Activated T-cell treated with anti-CD3 and anti-CD28 coated beads, Interleukin-2, amount 50 U/mL, for 4 hours (primary cell): Measurements from ENCODE around the gene ZNF439. TPM values are rescaled to one million over a fixed set of nuclear protein-coding genes. Genes with fewer than 3 reads are reported as not detected.
"Not testable (repeated sequence)": the region's sequence is repeated elsewhere in the genome, so short reads cannot be mapped to it uniquely, and the experiment has no call there.

ENCODE experiments used
- ATAC-seq, 2 donors: fragments of 200-7000 bp; cut with Tn5 transposase; one replicate each; pipeline ENCODE4 v1.10.0; 2021
- DNase-seq: peaks from one replicate; pipeline ENCODE4 v3.0.0-alpha.2; 2020
- H3K27me3 Mint-ChIP-seq: one replicate; pipeline ENCODE4 v1.8.0; 2021; ENCODE audit warnings: low read depth, mixed read lengths
- H3K36me3 Mint-ChIP-seq: one replicate; pipeline ENCODE4 v1.8.0; 2022; ENCODE audit warnings: mixed read lengths; ENCODE audit not compliant: insufficient read depth
- H3K4me1 Mint-ChIP-seq: one replicate; pipeline ENCODE4 v1.8.0; 2021; ENCODE audit warnings: low read depth, mixed read lengths
- H3K4me3 Mint-ChIP-seq: one replicate; pipeline ENCODE4 v1.8.0; 2021; ENCODE audit warnings: mild to moderate bottlenecking, moderate library complexity, mixed read lengths
- H3K9me3 Mint-ChIP-seq: one replicate; pipeline ENCODE4 v1.8.0; 2021; ENCODE audit warnings: mixed read lengths
- total RNA-seq, 3 donors: library from RNA; stranded (reverse); gene quantifications; one replicate each; pipeline ENCODE4 v1.2.1, GENCODE V29; 2021

Gene ZNF439
- total RNA-seq, 3 donors from 2014 or later = 1.9 to 3.3 (median 2.9) TPM

GRCh38 chr19:11887611-11888531, 39.3 kb downstream of the ZNF439 start, which contains the start of gene ZNF69:
ZNF69 (plus strand) TSS chr19:11887782; CDS start chr19:11887924, 142 bp downstream.
- no peaks in the 10 kb centered on the region for H3K36me3 Mint-ChIP-seq
- peaks cover 24% of the 10 kb centered on the region for H3K4me1 Mint-ChIP-seq
- peak; percentile 44 for DNase-seq
- H3K9me3 Mint-ChIP-seq = peaks cover 4% of the 10 kb centered on the region
- H3K27me3 Mint-ChIP-seq = no peaks in the 10 kb centered on the region
- peak; percentile 87 to 91 for ATAC-seq
- H3K4me3 Mint-ChIP-seq = peak within 1 kb of the TSS; percentile 86

GRCh38 chr19:11889901-11890300, 41.4 kb downstream of the ZNF439 start:
- not testable (repeated sequence) for H3K27me3 Mint-ChIP-seq, ATAC-seq

GRCh38 chr19:11890634-11891033, 42.1 kb downstream of the ZNF439 start:
- Mint-ChIP-seq H3K27me3 (no peaks in the 10 kb centered on the region), H3K36me3 (peaks cover 15% of the 10 kb centered on the region), H3K4me1 (peaks cover 24% of the 10 kb centered on the region), H3K4me3 (no peak overlapping the region), H3K9me3 (peaks cover 10% of the 10 kb centered on the region)
- DNase-seq (no peak), ATAC-seq (no peak)

More at GRCh38 chr19:11889901-11890300, 41.4 kb downstream of the ZNF439 start:
- H3K36me3 Mint-ChIP-seq, DNase-seq, H3K4me3 Mint-ChIP-seq, H3K9me3 Mint-ChIP-seq: not testable (repeated sequence)
- peaks cover 24% of the 10 kb centered on the region for H3K4me1 Mint-ChIP-seq

- DNase-seq (no peak), ATAC-seq (no peak)
- peaks cover 20% of the 10 kb centered on the region for H3K36me3 Mint-ChIP-seq
- no peaks in the 10 kb centered on the region for H3K4me1 Mint-ChIP-seq
- peaks cover 15% of the 10 kb centered on the region for H3K9me3 Mint-ChIP-seq
- no peaks in the 10 kb centered on the region for H3K27me3 Mint-ChIP-seq
- no peak overlapping the region for H3K4me3 Mint-ChIP-seq
Measured at GRCh38 chr19:11894851-11895250, 46.3 kb downstream of the ZNF439 start.

- no peaks in the 10 kb centered on the region for H3K27me3 Mint-ChIP-seq
- H3K4me1 Mint-ChIP-seq = no peaks in the 10 kb centered on the region
- ATAC-seq (no peak), DNase-seq (no peak)
- no peak overlapping the region for H3K4me3 Mint-ChIP-seq
- peaks cover 39% of the 10 kb centered on the region for H3K9me3 Mint-ChIP-seq
- H3K36me3 Mint-ChIP-seq = peaks cover 31% of the 10 kb centered on the region
Measured at GRCh38 chr19:11902228-11902627, 53.7 kb downstream of the ZNF439 start.

- DNase-seq (no peak), ATAC-seq (no peak)
- Mint-ChIP-seq H3K9me3 (peaks cover 37% of the 10 kb centered on the region), H3K4me1 (no peaks in the 10 kb centered on the region), H3K27me3 (no peaks in the 10 kb centered on the region), H3K36me3 (peaks cover 23% of the 10 kb centered on the region), H3K4me3 (no peak overlapping the region)
Measured at GRCh38 chr19:11905928-11906327, 57.4 kb downstream of the ZNF439 start.

GRCh38 chr19:11911937-11912336, 63.4 kb downstream of the ZNF439 start:
- peaks cover 31% of the 10 kb centered on the region for H3K9me3 Mint-ChIP-seq
- ATAC-seq, H3K27me3 Mint-ChIP-seq: not testable (repeated sequence)

GRCh38 chr19:11914417-11915051, 66.0 kb downstream of the ZNF439 start:
- ATAC-seq, H3K4me3 Mint-ChIP-seq, H3K4me1 Mint-ChIP-seq, DNase-seq, H3K27me3 Mint-ChIP-seq, H3K36me3 Mint-ChIP-seq: not testable (repeated sequence)
- peaks cover 22% of the 10 kb centered on the region for H3K9me3 Mint-ChIP-seq

More at GRCh38 chr19:11911937-11912336, 63.4 kb downstream of the ZNF439 start:
- not testable (repeated sequence) for DNase-seq, H3K36me3 Mint-ChIP-seq, H3K4me3 Mint-ChIP-seq, H3K4me1 Mint-ChIP-seq

Other genes starting within 250 kb of the ZNF439 start
- 1 to 10 TPM; 1.3 to 2.9 (median 1.3) TPM for gene ZNF823, start 109.8 kb upstream of the ZNF439 start, total RNA-seq
- 1 to 10 TPM; 1.6 to 2.9 (median 1.7) TPM for gene ZNF441, start 81.7 kb upstream of the ZNF439 start, total RNA-seq
- under 1 TPM; 0.13 to 0.33 (median 0.16) TPM for gene ZNF491, start 50.2 kb upstream of the ZNF439 start, total RNA-seq
- 1 to 10 TPM; 4.2 to 4.6 (median 4.3) TPM for gene ZNF440, start 34.5 kb upstream of the ZNF439 start, total RNA-seq
- 1 to 10 TPM in 2 of 3 donors, under 1 TPM in 1; 0.78 to 1.2 (median 1.1) TPM for gene ZNF69, start 39.1 kb downstream of the ZNF439 start, total RNA-seq
- 1 to 10 TPM; 6.3 to 6.4 (median 6.4) TPM for gene ZNF700, start 76.4 kb downstream of the ZNF439 start, total RNA-seq
- gene ZNF763, start 116.3 kb downstream of the ZNF439 start, total RNA-seq = under 1 TPM; 0.24 to 0.56 (median 0.27) TPM
- gene ZNF433, start 187.0 kb downstream of the ZNF439 start, total RNA-seq = under 1 TPM; 0.16 to 0.57 (median 0.51) TPM
- under 1 TPM; 0.13 to 0.28 (median 0.19) TPM for gene ZNF878, start 204.2 kb downstream of the ZNF439 start, total RNA-seq
- 1 to 10 TPM; 1.9 to 3.1 (median 2.8) TPM for gene ZNF844, start 216.0 kb downstream of the ZNF439 start, total RNA-seq